GM19025 (cell line): ENCODE data around the gene OSBP2.

Experiments used
- ATAC-seq: cut with Tn5 transposase; IDR thresholded peaks from one replicate; pipeline ENCODE4 v1.9.1; 2021; ENCODE audit warnings: mild to moderate bottlenecking, low read depth, moderate library complexity; ENCODE audit not compliant: unreplicated experiment

OSBP2 gene

GRCh38 chr22:30802202-30803166 lies 107.8 kb downstream of the OSBP2 start:
- no peak for ATAC-seq

DNA sequence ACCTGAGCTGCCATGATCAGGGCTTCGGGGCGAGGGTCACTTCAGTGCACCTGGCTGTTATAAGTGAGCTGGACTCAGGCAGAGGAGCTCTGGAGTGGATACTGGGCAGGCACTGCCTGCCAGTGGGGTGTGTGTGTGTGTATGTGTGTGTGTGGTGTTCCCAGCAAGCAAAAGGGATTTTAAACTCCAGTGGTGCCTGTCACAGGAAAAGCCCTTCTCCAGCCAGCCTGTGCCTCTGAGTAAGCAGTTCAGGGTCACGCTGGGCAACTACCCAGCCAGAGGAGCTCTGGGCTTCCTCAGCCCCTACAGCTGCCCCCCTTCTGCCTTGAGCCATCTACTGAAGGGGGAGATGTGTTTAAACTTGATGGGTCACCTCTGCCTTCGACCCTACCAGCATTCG lies 109.0 kb downstream of the OSBP2 start:
- no peak for ATAC-seq

GRCh38 chr22:30804626-30805025 lies 110.0 kb downstream of the OSBP2 start:
- ATAC-seq: no peak

- no peak for ATAC-seq
These were observed 111.8 kb downstream of the OSBP2 start for GRCh38 chr22:30806391-30806861.

DNA sequence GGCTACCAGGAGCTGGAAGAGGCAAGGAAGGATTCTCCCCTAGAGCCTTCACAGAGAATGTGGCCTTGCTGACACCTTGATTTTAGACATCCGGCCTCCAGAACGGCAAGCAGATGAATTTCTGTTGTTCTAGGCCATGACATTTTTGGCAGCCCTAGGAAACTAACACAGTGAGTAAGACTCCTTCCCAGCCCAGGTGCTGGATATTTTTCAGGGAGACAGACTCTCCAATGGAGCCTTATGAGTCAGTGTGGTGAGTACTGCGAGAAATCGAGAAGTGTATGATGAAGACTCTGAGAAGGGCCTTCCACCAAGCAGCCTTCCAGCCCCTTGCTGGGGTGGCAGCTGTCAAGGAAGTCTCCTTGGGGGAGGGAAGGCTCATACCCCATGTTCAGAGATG lies 114.4 kb downstream of the OSBP2 start:
- ATAC-seq: no peak

GRCh38 chr22:30810105-30810504 lies 115.4 kb downstream of the OSBP2 start:
- no peak for ATAC-seq

DNA sequence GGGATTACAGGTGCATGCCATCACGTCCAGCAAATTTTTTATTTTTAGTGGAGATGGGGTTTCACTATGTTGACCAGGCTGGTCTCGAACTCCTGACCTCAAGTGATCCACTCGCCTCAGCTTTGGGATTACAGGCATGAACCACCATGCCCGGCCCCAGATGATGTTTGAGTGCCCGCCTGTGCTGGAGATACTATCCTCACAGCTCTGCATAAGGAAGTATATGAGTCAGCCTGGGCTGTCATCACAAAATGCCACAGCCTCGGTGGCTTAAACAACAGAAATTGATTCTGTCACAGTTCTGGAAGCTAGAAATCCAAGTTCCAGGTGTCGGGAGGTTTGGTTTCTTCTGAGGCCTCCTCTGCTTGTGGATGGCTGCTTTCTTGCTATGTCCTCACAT lies 119.3 kb downstream of the OSBP2 start:
- ATAC-seq: no peak

DNA sequence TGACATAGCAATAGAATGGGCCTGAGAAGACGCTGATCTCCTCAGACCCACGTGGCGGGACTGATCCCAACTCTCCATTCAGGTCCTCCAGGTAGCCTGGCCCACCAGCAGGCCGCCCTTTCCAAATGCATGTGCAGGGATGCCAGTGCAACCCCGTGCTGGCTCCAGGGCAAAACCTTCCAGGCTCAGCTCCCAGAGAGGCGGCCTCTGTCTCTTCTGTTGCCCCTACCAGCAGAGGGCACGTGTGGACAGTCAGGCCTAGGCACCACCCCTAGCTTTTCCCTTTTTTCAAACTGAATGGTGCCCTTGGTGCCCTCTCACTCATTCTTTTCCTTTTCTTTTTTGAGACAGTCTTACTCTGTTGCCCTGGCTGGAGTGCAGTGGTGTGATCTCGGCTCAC lies 121.7 kb downstream of the OSBP2 start:
- ATAC-seq: no peak

DNA sequence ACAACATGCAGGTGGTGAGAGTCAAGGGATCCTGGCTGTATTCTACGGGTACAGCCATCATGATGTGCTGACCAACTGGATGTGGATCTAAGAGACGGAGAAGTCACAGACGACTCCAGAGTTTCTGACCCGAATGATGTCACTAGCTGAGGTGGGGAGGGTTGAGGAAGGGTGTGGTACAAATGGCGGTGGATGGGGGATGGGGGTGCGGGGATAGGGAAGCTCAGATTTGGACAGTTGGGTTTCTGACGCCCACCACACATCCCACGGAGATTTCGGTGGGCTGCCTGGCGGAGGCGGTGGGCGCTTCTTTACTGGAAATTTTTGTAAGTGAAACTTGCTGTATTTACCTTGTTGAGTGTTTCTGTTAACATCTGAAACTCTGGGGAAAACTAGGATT lies 126.7 kb downstream of the OSBP2 start:
- ATAC-seq: no peak

- ATAC-seq: no peak
These were observed 127.2 kb downstream of the OSBP2 start for GRCh38 chr22:30821863-30822215.

DNA sequence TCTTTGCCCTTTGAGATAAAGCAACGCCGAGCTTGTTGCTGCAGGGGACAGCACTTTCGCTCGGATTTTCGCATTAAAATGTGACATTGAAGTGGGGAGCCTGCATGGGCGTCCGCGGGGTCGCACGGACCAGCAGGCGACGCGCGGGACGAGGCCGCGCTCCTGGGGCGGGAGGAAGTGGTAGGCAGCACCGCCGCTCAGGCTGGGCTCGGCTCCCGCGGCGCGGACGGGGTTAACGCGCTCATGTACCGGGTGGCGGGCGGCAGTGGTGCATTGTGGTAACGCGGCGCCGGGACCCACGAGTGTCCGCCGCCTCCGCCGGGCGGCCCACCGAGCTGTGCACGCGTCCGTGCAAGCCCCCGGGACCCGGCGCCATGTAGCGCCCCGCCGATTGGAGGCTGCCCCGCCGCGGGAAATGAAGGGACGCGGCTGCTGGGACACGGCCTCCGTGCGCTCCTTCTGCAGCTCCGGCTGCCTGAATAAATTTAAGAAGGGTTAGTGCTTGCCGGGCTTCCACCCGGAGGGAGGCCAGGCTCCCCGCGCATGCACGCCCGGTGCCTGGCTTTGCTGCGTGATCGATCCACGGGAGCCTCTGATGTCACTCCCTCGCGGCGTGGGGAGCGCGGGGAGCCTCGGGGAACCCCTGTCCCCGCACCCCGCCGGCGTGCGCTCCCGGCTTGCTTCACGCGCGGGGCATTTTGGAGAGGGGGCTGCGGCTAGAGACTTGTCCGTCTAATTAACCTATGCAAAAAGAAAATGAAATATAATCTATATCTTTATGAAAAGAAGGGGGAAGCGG lies 127.7 kb downstream of the OSBP2 start:
- no peak for ATAC-seq

- no peak for ATAC-seq
These were observed 128.3 kb downstream of the OSBP2 start for GRCh38 chr22:30823015-30823370.

DNA sequence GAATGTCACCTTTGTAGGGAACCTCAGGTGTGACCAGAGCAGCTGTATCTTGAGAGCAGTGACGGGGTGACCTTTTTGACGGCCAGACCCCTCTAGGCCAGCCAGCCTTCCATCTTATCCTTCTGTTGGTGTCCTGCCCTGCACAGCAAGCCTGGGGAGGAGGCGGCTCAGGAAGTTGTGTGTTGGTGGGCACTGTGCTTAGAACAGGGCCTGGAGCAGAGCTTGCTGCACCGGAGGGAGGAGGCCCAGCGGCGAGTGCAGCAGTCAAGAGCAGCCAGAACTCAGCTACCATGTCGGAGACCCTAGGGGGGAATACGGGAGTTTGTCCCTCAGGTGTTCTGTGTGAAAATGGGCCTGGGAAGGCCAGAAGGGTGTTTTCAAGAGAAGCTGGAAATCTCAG lies 129.4 kb downstream of the OSBP2 start:
- no peak for ATAC-seq

GRCh38 chr22:30824711-30825110 lies 130.0 kb downstream of the OSBP2 start:
- ATAC-seq: no peak

- ATAC-seq: no peak
These were observed 131.2 kb downstream of the OSBP2 start for GRCh38 chr22:30825711-30826505.

- ATAC-seq: no peak
These were observed 132.1 kb downstream of the OSBP2 start for GRCh38 chr22:30826670-30827355.

DNA sequence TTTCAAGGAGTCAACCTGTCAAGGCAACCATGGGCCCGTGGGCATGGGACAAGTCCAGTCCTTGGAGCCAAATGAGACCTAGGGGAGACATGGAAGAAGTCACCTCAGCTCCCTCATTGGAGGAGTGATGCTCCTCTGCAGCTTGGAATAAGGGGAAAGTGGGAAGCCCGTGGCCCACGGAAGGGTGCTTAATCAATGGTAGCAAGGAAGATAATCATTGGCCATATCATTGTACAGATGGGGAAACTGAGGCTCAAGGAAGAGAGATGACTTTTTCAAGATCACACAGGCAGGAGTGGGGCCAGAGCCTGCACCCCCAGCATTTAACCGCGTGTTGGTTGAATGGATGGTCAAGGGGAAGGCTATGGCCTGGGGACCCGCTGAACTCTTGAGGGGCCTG lies 133.0 kb downstream of the OSBP2 start:
- no peak for ATAC-seq

- no peak for ATAC-seq
These were observed 133.8 kb downstream of the OSBP2 start for GRCh38 chr22:30828187-30829155.

DNA sequence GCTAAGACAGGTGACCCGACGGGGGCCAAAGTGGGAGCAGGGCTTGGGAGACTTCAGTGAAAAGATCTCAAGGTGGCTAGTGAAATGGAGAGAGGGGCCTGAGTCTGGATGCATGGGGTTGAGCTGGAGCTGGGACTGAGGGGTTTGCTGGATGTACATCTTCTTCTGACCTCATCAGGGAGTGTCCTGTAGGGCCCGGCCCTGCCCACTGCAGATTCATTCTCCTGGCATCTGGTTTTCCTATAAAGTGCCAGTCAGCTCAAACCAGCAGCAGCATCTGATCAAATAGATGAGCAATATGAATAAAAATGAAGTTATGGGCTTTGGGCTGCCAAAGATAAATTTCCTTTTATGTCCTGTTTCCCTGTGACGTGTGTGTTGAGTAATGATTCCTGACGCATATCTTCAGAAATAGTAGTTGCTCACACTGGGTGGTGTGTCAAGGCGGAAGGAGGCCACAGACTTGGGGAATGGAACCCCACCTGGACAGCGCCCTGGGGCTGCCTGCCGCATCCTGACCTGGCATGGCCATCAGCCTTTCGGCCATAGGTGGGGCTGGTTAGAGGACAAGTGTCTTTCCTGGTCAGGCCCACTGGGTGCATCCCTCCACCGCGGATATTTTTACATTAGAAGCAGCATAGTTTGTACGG lies 135.4 kb downstream of the OSBP2 start:
- ATAC-seq: no peak
